TTC549 (cell line): ENCODE results near the gene OR5L1.

Source experiments
- FAIRE-seq: peaks from 2 replicates; lab custom pipeline; 2012; peaks lifted over from hg19 to GRCh38; lab: Jason Lieb, UNC

The OR5L1 gene

GRCh38 chr11:55811067-55811466, at the start of gene OR5L1:
TSS of gene OR5L1 (plus strand) at chr11:55811367. CDS start at chr11:55811467, 100 bp downstream.
- no peak for FAIRE-seq

GRCh38 chr11:55773138-55773537, 38.0 kb upstream of the OR5L1 start, which contains the start of gene OR5D13:
TSS of gene OR5D13 (plus strand) at chr11:55773438. CDS start at chr11:55773438, 0 bp downstream.
- FAIRE-seq: no peak

- FAIRE-seq: no peak
Measured at GRCh38 chr11:55791606-55792005, 19.6 kb upstream of the OR5L1 start.

- no peak for FAIRE-seq
Measured at GRCh38 chr11:55793321-55793720, 17.8 kb upstream of the OR5L1 start.

GRCh38 chr11:55795256-55795655, 15.9 kb upstream of the OR5L1 start, which contains the start of gene OR5D14:
TSS of gene OR5D14 (plus strand) at chr11:55795556. CDS start at chr11:55795556, 0 bp downstream.
- no peak for FAIRE-seq

- no peak for FAIRE-seq
Measured at GRCh38 chr11:55806248-55806647, 4.9 kb upstream of the OR5L1 start.

GRCh38 chr11:55819330-55819729, 8.2 kb downstream of the OR5L1 start, which contains the start of gene OR5D18:
TSS of gene OR5D18 (plus strand) at chr11:55819630. CDS start at chr11:55819630, 0 bp downstream.
- no peak for FAIRE-seq

- FAIRE-seq: no peak
Measured at GRCh38 chr11:55826919-55827318, 15.8 kb downstream of the OR5L1 start, which contains the start of gene OR5L2. TSS of gene OR5L2 (plus strand) at chr11:55827219. CDS start at chr11:55827219, 0 bp downstream.

GRCh38 chr11:55838452-55838851, 27.3 kb downstream of the OR5L1 start, which contains the start of gene OR5D16:
TSS of gene OR5D16 (plus strand) at chr11:55838752. CDS start at chr11:55838752, 0 bp downstream.
- FAIRE-seq: no peak

- FAIRE-seq: no peak
Measured at GRCh38 chr11:55847453-55847852, 36.3 kb downstream of the OR5L1 start.

GRCh38 chr11:55849037-55849436, 37.9 kb downstream of the OR5L1 start:
- FAIRE-seq: no peak

- no peak for FAIRE-seq
Measured at GRCh38 chr11:55852141-55852540, 41.0 kb downstream of the OR5L1 start.

- no peak for FAIRE-seq
Measured at GRCh38 chr11:55854704-55855103, 43.5 kb downstream of the OR5L1 start.
